NK-92 treated with Interleukin-12 subunit alpha and Interleukin-12 subunit beta, amount 100 ng/mL, for 24 hours (cell line): ENCODE data around the gene PIGS.
"Not testable (repeated sequence)": the region's sequence is repeated elsewhere in the genome, so short reads cannot be mapped to it uniquely, and the experiment has no call there.

Source experiments
- DNase-seq: peaks from one replicate; lab custom pipeline; 2025; lab: John Stamatoyannopoulos, UW

Gene PIGS

GRCh38 chr17:28578246-28579195 lies 7.2 kb upstream of the PIGS start:
- DNase-seq = no peak

GRCh38 chr17:28577466-28577824 lies 6.1 kb upstream of the PIGS start:
- DNase-seq = no peak

GRCh38 chr17:28576758-28577465 lies 5.6 kb upstream of the PIGS start, which contains the start of gene ALDOC:
ALDOC (minus strand) TSS chr17:28576895; CDS start chr17:28575532, 1,363 bp downstream.
- no peak for DNase-seq

- DNase-seq = not testable (repeated sequence)
These were observed 4.7 kb upstream of the PIGS start for GRCh38 chr17:28576016-28576415.

- DNase-seq = no peak
These were observed 3.9 kb upstream of the PIGS start for GRCh38 chr17:28575126-28575795.

GRCh38 chr17:28574526-28574925 lies 3.2 kb upstream of the PIGS start:
- DNase-seq = no peak

GRCh38 chr17:28573966-28574480 lies 2.7 kb upstream of the PIGS start:
- DNase-seq = no peak

- no peak for DNase-seq
These were observed 2.2 kb upstream of the PIGS start for GRCh38 chr17:28573521-28573920.

GRCh38 chr17:28573040-28573380 lies 1.7 kb upstream of the PIGS start:
- no peak for DNase-seq

GRCh38 chr17:28572259-28573039 lies 1.1 kb upstream of the PIGS start:
- no peak for DNase-seq

GRCh38 chr17:28570716-28571360 lies 486 bp downstream of the PIGS start:
- DNase-seq = peak; percentile 33

GRCh38 chr17:28569446-28569845 lies 1.9 kb downstream of the PIGS start:
- no peak for DNase-seq

- no peak for DNase-seq
These were observed 3.7 kb downstream of the PIGS start for GRCh38 chr17:28567604-28568003.

GRCh38 chr17:28563475-28563874 lies 7.8 kb downstream of the PIGS start:
- no peak for DNase-seq

- DNase-seq = no peak
These were observed 16.3 kb downstream of the PIGS start for GRCh38 chr17:28555022-28555421.

- no peak for DNase-seq
These were observed 16.8 kb downstream of the PIGS start for GRCh38 chr17:28554565-28554964.

- DNase-seq = no peak
These were observed 18.3 kb downstream of the PIGS start for GRCh38 chr17:28553000-28553505.

GRCh38 chr17:28552176-28552999 lies 18.9 kb downstream of the PIGS start, which contains the start of gene UNC119:
UNC119 (minus strand) TSS chr17:28552624; CDS start chr17:28552557, 67 bp downstream.
- DNase-seq = no peak

GRCh38 chr17:28551421-28552175 lies 19.7 kb downstream of the PIGS start:
- no peak for DNase-seq
